Measurements from ENCODE around the gene PRKCH. TPM values are rescaled to one million over a fixed set of nuclear protein-coding genes. Genes with fewer than 3 reads are reported as not detected.

PRKCH gene
- total RNA-seq, 1 donor from 2014 or later = 0.30 TPM

GRCh38 chr14:61372379-61372778 is 51.0 kb downstream of the PRKCH start:
- Mint-ChIP-seq H3K9me3 (peaks cover 23% of the 10 kb centered on the region), H3K27me3 (ENCODE audit: low read depth) (no peaks in the 10 kb centered on the region), H3K27ac (ENCODE audit: unreplicated experiment) (no peak overlapping the region), H3K4me1 (no peaks in the 10 kb centered on the region), H3K36me3 (ENCODE audit: low read depth) (peaks cover 11% of the 10 kb centered on the region), H3K4me3 (no peak overlapping the region)
- no peak for DNase-seq (ENCODE audit: low read depth, low spot score)
- TF ChIP-seq CTCF (conservative IDR thresholded peaks at IDR 0.05) = no peak

DNA sequence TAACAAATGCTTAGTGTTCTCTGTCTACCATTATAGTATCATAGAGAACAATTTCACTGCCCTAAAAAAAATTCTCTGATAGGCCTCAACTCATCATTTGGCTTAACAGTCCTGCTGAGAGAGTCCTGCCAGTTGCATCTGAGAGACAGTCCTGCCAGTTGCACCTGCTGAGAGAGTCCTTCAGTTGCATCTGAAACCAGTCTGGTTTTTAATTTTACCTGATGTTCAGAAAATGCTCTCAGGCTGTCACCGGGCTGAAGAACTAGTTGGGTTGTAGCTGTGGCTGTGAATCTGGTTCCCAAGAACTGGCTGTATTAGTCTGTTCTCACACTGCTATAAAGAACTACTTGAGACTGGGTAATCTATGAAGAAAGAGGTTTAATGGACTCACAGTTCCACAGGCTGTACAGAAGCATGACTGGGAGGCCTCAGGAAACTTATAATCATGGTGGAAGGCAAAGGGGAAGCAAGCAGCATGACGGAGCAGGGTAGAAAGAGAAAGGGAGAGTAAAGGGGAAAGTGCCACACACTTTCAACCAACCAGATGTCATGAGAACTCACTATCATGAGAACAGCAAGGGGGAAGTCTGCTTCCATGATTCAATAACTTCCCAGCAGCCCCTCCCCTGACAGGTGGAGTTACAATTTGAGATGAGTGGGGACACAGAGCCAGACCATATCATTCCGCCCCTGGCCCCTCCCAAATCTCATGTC is 51.6 kb downstream of the PRKCH start:
- DNase-seq (ENCODE audit: low read depth, low spot score) = no peak
- Mint-ChIP-seq H3K27me3 (ENCODE audit: low read depth) (no peaks in the 10 kb centered on the region), H3K27ac (ENCODE audit: unreplicated experiment) (no peak overlapping the region), H3K4me1 (no peaks in the 10 kb centered on the region), H3K4me3 (no peak overlapping the region), H3K9me3 (peaks cover 23% of the 10 kb centered on the region), H3K36me3 (ENCODE audit: low read depth) (peaks cover 11% of the 10 kb centered on the region)
- no peak for TF ChIP-seq CTCF (conservative IDR thresholded peaks at IDR 0.05)

- Mint-ChIP-seq H3K27me3 (ENCODE audit: low read depth) (no peaks in the 10 kb centered on the region), H3K27ac (ENCODE audit: unreplicated experiment) (no peak overlapping the region), H3K9me3 (peaks cover 23% of the 10 kb centered on the region), H3K4me3 (no peak overlapping the region), H3K36me3 (ENCODE audit: low read depth) (peaks cover 11% of the 10 kb centered on the region), H3K4me1 (no peaks in the 10 kb centered on the region)
- TF ChIP-seq CTCF (conservative IDR thresholded peaks at IDR 0.05) = no peak
- no peak for DNase-seq (ENCODE audit: low read depth, low spot score)
Measured at GRCh38 chr14:61374284-61374683, 52.9 kb downstream of the PRKCH start.

GRCh38 chr14:61375218-61375617 is 53.8 kb downstream of the PRKCH start:
- no peak for TF ChIP-seq CTCF (conservative IDR thresholded peaks at IDR 0.05)
- Mint-ChIP-seq H3K27ac (ENCODE audit: unreplicated experiment) (no peak overlapping the region), H3K9me3 (peaks cover 23% of the 10 kb centered on the region), H3K4me1 (no peaks in the 10 kb centered on the region), H3K36me3 (ENCODE audit: low read depth) (peaks cover 11% of the 10 kb centered on the region), H3K4me3 (no peak overlapping the region), H3K27me3 (ENCODE audit: low read depth) (no peaks in the 10 kb centered on the region)
- no peak for DNase-seq (ENCODE audit: low read depth, low spot score)

DNA sequence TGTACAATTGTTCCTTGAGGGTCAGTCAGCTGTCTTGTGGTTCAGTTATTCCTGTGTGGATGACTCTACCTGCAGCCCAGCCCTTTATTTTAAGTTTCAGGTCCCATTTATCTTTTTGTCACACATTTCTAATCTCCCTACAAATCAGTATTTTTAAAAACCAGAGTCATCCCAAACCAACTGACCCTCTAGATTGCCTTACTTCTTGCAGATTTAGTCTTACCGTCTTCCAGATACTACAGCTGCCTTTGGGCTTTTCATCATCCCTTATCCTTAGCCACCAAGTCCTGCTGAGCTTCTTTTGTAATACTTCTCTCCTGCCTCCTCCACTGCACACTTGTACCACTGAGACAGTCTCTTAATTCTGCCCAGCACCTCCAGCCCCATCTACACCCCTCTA is 54.9 kb downstream of the PRKCH start:
- Mint-ChIP-seq H3K36me3 (ENCODE audit: low read depth) (peaks cover 11% of the 10 kb centered on the region), H3K27ac (ENCODE audit: unreplicated experiment) (no peak overlapping the region), H3K4me3 (no peak overlapping the region), H3K27me3 (ENCODE audit: low read depth) (no peaks in the 10 kb centered on the region), H3K9me3 (peaks cover 23% of the 10 kb centered on the region), H3K4me1 (no peaks in the 10 kb centered on the region)
- TF ChIP-seq CTCF (conservative IDR thresholded peaks at IDR 0.05) = no peak
- DNase-seq (ENCODE audit: low read depth, low spot score) = no peak
